Measurements from ENCODE around the gene GABBR1.

DNA sequence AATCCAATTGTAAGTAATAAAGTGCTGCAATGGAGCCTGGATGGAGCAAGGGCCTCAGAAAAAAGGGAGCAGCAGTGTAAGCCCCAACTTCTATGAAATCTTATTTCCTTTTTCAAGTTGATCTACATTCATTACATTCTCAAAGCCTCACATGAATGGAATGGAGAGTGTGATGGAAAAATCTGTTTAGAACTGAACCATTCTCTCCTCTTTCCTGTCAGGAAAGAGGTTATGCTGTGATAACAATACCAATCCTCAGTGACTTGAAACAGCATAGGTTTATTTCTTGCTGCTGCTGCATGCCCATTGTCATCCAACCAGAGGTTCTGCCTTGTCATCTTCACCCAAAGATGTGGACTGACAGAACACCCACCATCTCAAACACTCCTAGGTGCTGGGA is 56.9 kb downstream of the GABBR1 start:
- TF ChIP-seq, protein P1, sequence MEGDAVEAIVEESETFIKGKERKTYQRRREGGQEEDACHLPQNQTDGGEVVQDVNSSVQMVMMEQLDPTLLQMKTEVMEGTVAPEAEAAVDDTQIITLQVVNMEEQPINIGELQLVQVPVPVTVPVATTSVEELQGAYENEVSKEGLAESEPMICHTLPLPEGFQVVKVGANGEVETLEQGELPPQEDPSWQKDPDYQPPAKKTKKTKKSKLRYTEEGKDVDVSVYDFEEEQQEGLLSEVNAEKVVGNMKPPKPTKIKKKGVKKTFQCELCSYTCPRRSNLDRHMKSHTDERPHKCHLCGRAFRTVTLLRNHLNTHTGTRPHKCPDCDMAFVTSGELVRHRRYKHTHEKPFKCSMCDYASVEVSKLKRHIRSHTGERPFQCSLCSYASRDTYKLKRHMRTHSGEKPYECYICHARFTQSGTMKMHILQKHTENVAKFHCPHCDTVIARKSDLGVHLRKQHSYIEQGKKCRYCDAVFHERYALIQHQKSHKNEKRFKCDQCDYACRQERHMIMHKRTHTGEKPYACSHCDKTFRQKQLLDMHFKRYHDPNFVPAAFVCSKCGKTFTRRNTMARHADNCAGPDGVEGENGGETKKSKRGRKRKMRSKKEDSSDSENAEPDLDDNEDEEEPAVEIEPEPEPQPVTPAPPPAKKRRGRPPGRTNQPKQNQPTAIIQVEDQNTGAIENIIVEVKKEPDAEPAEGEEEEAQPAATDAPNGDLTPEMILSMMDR (IDR thresholded peaks at IDR 0.05), result no peak
- TF ChIP-seq POLR2AphosphoS5 (IDR thresholded peaks at IDR 0.05) (no peak), POLR2A (IDR thresholded peaks at IDR 0.05) (no peak)

All from breast epithelium (tissue), 3 donors.